ENCODE measurements around the gene ASPA. TPM values are rescaled to one million over a fixed set of nuclear protein-coding genes. Genes with fewer than 3 reads are reported as not detected.

Gene ASPA
- total RNA-seq, 4 donors from 2014 or later = 1.00 to 5.2 (median 2.9) TPM

DNA sequence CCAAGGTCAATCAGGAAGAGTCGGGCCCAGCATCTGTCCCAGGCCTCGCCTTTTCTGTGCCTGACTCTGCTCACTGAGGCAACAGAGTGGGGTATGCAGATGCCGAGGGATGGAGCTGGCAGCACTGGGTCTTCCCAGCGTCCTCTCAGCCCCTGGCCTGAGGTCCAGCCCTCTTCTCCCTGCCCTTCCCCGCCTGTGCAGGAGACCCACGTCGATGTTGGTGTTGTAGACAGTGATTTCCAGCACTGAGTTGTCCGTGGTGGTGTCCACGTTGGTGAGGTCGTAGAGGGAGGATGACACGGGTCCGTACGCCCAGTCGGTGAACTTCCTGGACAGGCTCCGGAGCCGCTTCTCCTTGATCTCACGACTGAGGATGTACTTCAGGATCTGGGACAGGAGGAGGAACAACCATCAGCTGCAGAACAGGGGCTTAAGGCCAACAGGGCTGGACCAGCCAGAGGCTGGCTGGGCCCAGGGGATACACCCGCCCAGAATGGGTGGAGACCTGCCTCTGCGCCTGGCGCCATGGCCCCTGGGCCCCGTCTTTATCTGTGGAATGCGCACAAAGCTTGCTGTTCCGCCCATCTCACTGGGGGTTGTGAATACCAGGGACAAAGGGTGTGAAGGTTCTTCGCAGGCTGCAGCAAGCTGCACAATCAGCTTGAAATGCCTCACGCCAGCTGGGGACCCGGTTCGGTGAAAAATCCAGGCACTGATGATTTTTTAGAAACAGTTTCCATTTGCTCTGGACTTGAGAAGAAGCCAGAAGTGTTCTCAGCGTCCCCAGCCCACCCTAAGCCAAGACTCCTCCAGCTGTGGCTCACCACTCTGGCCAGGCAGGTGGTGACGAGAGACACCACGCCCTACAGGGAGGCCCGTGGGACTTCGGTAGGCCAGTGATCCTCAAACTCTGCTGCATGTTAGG lies 54.3 kb downstream of the ASPA start:
- TF ChIP-seq POLR2A (IDR thresholded peaks at IDR 0.05) = no peak
- no peak for TF ChIP-seq POLR2AphosphoS5 (IDR thresholded peaks at IDR 0.05)
- TF ChIP-seq EP300 (IDR thresholded peaks at IDR 0.05; ENCODE audit: low read depth) = no peak
- TF ChIP-seq, protein P1, sequence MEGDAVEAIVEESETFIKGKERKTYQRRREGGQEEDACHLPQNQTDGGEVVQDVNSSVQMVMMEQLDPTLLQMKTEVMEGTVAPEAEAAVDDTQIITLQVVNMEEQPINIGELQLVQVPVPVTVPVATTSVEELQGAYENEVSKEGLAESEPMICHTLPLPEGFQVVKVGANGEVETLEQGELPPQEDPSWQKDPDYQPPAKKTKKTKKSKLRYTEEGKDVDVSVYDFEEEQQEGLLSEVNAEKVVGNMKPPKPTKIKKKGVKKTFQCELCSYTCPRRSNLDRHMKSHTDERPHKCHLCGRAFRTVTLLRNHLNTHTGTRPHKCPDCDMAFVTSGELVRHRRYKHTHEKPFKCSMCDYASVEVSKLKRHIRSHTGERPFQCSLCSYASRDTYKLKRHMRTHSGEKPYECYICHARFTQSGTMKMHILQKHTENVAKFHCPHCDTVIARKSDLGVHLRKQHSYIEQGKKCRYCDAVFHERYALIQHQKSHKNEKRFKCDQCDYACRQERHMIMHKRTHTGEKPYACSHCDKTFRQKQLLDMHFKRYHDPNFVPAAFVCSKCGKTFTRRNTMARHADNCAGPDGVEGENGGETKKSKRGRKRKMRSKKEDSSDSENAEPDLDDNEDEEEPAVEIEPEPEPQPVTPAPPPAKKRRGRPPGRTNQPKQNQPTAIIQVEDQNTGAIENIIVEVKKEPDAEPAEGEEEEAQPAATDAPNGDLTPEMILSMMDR (IDR thresholded peaks at IDR 0.05) = no peak
- Histone ChIP-seq H3K27ac (no peak overlapping the region), H3K4me1 (no peaks in the 10 kb centered on the region), H3K9me3 (no peaks in the 10 kb centered on the region), H3K27me3 (peaks cover 5% of the 10 kb centered on the region), H3K36me3 (no peaks in the 10 kb centered on the region), H3K4me3 (no peak overlapping the region)
- intact Hi-C loops (cut with DNase I; ENCODE audit: low total_unique reads) = no loop called here
- in situ Hi-C loops (cut with MboI; ENCODE audit: low pct_ligation_motif_present in 1 of 4, low pct_unique_long_range_greater_than_20kb in 1 of 4, low sequenced_read_pairs in 3 of 4) = no loop called here
- no peak for DNase-seq
- WGBS, 2 donors (ENCODE audit: low coverage in 1 of 2) = 70% methylated on average over 32 of the region's 32 CpGs; no CpG with 5 or more reads in 1 of the 2 donors

DNA sequence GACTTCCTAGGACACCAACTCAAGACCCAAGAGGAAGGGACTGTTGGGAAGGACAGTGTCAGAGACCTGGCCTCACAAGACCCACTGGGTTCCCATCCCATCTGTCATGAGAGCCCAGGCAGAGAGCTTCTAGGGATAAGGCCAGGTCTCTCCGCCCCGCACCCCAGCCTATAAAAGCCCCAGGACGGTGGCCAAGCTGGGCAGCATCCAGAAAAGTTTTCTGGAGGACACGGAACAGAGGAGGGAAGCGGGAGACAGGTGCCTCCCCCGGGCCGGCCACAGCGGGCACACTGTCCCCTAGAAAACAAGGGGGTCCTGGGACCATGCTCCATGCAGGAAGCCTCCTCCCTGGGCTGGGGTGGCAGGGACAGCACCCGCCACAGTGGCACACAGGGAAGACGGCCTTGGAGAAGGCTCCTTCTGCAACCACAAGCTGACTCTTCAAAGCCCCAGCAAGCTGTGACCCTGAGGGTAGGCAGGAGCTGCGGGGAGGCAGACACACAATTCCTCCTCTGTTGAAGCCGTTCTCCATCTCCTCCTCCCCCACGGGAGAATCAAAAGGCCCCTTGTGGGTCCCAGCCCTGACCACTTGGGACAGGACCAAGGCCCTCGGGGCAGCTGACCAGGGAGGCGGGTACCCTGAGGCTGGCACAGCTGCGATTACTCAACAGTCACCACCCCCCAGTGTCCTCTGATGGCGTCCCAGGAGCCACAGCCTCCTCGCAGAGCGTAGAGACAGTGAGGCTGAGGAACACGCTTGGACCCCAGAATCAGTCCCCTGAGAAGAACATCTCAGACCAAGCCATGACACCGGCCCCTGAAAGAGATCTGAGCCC lies 55.7 kb downstream of the ASPA start:
- intact Hi-C loops (cut with DNase I; ENCODE audit: low total_unique reads) = no loop called here
- no peaks in the 10 kb centered on the region for H3K9me3 ChIP-seq
- H3K36me3 ChIP-seq = no peaks in the 10 kb centered on the region
- no peak for TF ChIP-seq POLR2A (IDR thresholded peaks at IDR 0.05)
- TF ChIP-seq, protein P1 (IDR thresholded peaks at IDR 0.05) = no peak
- H3K27me3 ChIP-seq = peaks cover 15% of the 10 kb centered on the region
- H3K4me3 ChIP-seq = no peak overlapping the region
- in situ Hi-C loops (cut with MboI; ENCODE audit: low pct_ligation_motif_present in 1 of 4, low pct_unique_long_range_greater_than_20kb in 1 of 4, low sequenced_read_pairs in 3 of 4) = no loop called here
- no peak for DNase-seq
- peaks cover 0 to 9% (median 3%) of the 10 kb centered on the region in 4 donors for H3K4me1 ChIP-seq
- WGBS, 2 donors (ENCODE audit: low coverage in 1 of 2) = 78% methylated on average over 13 of the region's 21 CpGs; no CpG with 5 or more reads in 1 of the 2 donors
- no peak overlapping the region for H3K27ac ChIP-seq

DNA sequence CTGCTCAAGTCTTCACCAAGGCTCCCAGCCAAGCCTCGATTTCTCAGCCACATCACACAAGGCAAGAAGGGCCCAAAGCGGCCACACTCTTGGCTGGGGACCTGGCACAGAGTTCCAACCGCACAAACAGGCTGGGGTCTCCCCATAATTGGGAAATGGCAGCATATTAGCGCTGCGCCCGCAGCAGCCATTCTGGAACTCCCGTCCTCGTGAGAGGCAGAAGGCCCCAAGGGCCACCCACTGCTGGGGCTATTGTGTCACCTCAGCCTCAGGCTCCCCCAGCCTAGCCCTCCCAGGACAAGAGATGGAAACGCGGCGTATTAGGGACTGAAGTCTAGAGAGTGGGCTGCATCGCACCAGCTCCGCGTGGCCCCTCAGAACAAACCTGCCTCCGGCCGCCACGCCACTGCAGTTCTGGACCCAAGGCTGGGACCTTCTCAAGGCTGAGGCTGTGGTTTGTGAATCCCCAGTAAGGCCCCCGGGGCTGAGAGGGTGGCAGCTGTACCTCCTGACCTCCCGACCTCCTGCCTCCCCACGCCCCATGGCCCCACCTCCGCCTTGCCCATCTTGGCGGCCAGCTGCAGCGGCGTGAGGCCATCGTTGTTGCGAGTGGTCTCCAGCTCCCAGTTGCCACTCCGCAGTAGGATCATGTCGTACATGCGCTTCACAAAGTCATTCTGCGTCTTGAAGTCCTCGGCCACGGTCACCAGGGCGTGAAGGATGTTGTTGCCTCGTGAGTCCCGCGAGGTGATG lies 56.5 kb downstream of the ASPA start:
- Histone ChIP-seq H3K9me3 (no peaks in the 10 kb centered on the region), H3K36me3 (no peaks in the 10 kb centered on the region), H3K4me3 (no peak overlapping the region), H3K4me1 (peaks cover 0 to 9% (median 3%) of the 10 kb centered on the region in 4 donors), H3K27ac (no peak overlapping the region), H3K27me3 (peaks cover 18% of the 10 kb centered on the region)
- intact Hi-C loops (cut with DNase I; ENCODE audit: low total_unique reads) = no loop called here
- in situ Hi-C loops (cut with MboI; ENCODE audit: low pct_ligation_motif_present in 1 of 4, low pct_unique_long_range_greater_than_20kb in 1 of 4, low sequenced_read_pairs in 3 of 4) = no loop called here
- TF ChIP-seq EP300 (IDR thresholded peaks at IDR 0.05; ENCODE audit: low read depth) (no peak), POLR2AphosphoS5 (IDR thresholded peaks at IDR 0.05) (no peak), POLR2A (IDR thresholded peaks at IDR 0.05) (no peak)
- TF ChIP-seq, protein P1 (IDR thresholded peaks at IDR 0.05) = no peak
- no peak for DNase-seq
- 95% methylated on average over 31 of the region's 36 CpGs; no CpG with 5 or more reads in 1 of the 2 donors for WGBS, 2 donors (ENCODE audit: low coverage in 1 of 2)

DNA sequence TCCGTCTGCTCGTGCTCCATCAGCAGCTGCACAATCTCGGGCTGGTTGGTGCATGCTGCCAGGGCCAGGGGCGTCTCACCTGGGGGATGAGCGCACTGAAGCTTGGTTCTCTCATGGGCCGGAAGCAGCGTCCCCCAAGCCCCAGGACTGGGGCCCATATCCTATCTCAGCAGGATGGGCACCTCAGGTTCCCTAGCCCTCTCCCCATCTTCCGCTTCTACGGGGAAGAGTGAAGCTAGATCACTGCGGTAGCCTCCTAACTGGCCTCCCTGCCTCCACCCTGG lies 57.0 kb downstream of the ASPA start:
- Histone ChIP-seq H3K27ac (no peak overlapping the region), H3K9me3 (no peaks in the 10 kb centered on the region), H3K27me3 (peaks cover 18% of the 10 kb centered on the region), H3K4me3 (no peak overlapping the region), H3K4me1 (peaks cover 0 to 9% (median 3%) of the 10 kb centered on the region in 4 donors), H3K36me3 (no peaks in the 10 kb centered on the region)
- no peak for DNase-seq
- in situ Hi-C loops (cut with MboI; ENCODE audit: low pct_ligation_motif_present in 1 of 4, low pct_unique_long_range_greater_than_20kb in 1 of 4, low sequenced_read_pairs in 3 of 4) (no loop called here), intact Hi-C loops (cut with DNase I; ENCODE audit: low total_unique reads) (no loop called here)
- 92% methylated on average over 10 of the region's 10 CpGs; no CpG with 5 or more reads in 1 of the 2 donors for WGBS, 2 donors (ENCODE audit: low coverage in 1 of 2)
- TF ChIP-seq EP300 (IDR thresholded peaks at IDR 0.05; ENCODE audit: low read depth) (no peak), POLR2A (IDR thresholded peaks at IDR 0.05) (no peak), POLR2AphosphoS5 (IDR thresholded peaks at IDR 0.05) (no peak)
- TF ChIP-seq, protein P1 (IDR thresholded peaks at IDR 0.05) = no peak
